ENCODE results near the gene DNMBP. TPM values are rescaled to one million over a fixed set of nuclear protein-coding genes. Genes with fewer than 3 reads are reported as not detected.

The DNMBP gene
- total and polyA plus RNA-seq, 2 experiments from 2014 or later: 13.4 to 31.2 TPM

DNA sequence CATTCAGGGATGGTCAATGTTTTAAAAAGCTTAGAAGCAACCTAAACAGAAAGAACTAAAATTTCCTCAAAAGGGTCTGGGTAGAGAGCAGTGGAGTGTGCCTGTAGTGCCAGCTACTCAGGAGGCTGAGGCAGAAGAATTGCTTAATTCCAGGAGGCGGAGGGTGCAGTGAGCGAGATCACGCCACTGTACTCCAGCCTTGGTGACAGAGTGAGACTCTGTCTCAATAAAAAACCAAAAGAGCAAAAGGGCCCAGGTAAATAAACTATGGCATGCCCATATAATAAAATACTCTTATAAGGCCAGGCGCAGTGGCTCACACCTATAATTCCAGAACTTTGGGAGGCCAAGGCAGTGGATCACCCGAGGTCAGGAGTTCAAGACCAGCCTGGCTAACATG lies 93.0 kb downstream of the DNMBP start (continued):
- TF ChIP-seq, protein P1, sequence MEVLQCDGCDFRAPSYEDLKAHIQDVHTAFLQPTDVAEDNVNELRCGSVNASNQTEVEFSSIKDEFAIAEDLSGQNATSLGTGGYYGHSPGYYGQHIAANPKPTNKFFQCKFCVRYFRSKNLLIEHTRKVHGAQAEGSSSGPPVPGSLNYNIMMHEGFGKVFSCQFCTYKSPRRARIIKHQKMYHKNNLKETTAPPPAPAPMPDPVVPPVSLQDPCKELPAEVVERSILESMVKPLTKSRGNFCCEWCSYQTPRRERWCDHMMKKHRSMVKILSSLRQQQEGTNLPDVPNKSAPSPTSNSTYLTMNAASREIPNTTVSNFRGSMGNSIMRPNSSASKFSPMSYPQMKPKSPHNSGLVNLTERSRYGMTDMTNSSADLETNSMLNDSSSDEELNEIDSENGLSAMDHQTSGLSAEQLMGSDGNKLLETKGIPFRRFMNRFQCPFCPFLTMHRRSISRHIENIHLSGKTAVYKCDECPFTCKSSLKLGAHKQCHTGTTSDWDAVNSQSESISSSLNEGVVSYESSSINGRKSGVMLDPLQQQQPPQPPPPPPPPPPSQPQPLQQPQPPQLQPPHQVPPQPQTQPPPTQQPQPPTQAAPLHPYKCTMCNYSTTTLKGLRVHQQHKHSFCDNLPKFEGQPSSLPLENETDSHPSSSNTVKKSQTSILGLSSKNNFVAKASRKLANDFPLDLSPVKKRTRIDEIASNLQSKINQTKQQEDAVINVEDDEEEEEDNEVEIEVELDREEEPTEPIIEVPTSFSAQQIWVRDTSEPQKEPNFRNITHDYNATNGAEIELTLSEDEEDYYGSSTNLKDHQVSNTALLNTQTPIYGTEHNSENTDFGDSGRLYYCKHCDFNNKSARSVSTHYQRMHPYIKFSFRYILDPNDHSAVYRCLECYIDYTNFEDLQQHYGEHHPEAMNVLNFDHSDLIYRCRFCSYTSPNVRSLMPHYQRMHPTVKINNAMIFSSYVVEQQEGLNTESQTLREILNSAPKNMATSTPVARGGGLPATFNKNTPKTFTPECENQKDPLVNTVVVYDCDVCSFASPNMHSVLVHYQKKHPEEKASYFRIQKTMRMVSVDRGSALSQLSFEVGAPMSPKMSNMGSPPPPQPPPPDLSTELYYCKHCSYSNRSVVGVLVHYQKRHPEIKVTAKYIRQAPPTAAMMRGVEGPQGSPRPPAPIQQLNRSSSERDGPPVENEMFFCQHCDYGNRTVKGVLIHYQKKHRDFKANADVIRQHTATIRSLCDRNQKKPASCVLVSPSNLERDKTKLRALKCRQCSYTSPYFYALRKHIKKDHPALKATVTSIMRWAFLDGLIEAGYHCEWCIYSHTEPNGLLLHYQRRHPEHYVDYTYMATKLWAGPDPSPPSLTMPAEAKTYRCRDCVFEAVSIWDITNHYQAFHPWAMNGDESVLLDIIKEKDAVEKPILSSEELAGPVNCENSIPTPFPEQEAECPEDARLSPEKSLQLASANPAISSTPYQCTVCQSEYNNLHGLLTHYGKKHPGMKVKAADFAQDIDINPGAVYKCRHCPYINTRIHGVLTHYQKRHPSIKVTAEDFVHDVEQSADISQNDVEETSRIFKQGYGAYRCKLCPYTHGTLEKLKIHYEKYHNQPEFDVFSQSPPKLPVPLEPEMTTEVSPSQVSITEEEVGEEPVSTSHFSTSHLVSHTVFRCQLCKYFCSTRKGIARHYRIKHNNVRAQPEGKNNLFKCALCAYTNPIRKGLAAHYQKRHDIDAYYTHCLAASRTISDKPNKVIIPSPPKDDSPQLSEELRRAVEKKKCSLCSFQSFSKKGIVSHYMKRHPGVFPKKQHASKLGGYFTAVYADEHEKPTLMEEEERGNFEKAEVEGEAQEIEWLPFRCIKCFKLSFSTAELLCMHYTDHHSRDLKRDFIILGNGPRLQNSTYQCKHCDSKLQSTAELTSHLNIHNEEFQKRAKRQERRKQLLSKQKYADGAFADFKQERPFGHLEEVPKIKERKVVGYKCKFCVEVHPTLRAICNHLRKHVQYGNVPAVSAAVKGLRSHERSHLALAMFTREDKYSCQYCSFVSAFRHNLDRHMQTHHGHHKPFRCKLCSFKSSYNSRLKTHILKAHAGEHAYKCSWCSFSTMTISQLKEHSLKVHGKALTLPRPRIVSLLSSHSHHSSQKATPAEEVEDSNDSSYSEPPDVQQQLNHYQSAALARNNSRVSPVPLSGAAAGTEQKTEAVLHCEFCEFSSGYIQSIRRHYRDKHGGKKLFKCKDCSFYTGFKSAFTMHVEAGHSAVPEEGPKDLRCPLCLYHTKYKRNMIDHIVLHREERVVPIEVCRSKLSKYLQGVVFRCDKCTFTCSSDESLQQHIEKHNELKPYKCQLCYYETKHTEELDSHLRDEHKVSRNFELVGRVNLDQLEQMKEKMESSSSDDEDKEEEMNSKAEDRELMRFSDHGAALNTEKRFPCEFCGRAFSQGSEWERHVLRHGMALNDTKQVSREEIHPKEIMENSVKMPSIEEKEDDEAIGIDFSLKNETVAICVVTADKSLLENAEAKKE (CRISPR knock-in tag; IDR thresholded peaks at IDR 0.05): no peak
- no peak for TF ChIP-seq ZNF114 (CRISPR knock-in tag; IDR thresholded peaks at IDR 0.05)
- no peak for TF ChIP-seq STAT1 (IDR thresholded peaks at IDR 0.05; ENCODE audit: unreplicated experiment)
- TF ChIP-seq JUNB (IDR thresholded peaks at IDR 0.05; ENCODE audit: unreplicated experiment): no peak
- TF ChIP-seq EZH2phosphoT487 (IDR thresholded peaks at IDR 0.05; ENCODE audit: unreplicated experiment): no peak
- TF ChIP-seq CREB1 (CRISPR knock-in tag; IDR thresholded peaks at IDR 0.05; ENCODE audit: low read depth): no peak
- TF ChIP-seq NANOG (IDR thresholded peaks at IDR 0.05; ENCODE audit: borderline replicate concordance): no peak

DNA sequence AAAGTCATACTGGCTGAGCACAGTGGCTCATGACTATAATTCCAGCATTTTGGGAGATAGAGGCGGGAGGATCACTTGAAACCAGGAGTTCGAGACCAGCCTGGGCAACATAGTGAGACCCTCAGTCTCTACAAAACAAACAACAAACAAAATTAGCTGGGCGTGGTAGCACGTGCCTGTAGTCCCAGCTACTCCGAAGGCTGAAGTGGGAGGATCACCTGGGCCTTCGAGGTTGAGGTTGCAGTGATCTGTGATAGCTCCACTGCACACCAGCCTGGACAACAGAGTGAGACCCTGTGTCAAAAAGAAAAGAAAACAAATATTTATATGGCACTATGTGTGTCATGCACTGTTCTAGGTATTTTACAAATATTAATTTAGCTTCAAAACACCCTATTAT lies 94.3 kb downstream of the DNMBP start:
- Mint-ChIP-seq H3K4me3 (no peak overlapping the region), H3K27ac (no peak overlapping the region)
- TF ChIP-seq NANOG (IDR thresholded peaks at IDR 0.05; ENCODE audit: borderline replicate concordance) (no peak), EZH2 (IDR thresholded peaks at IDR 0.05; ENCODE audit: low read depth, unreplicated experiment) (no peak), JUNB (IDR thresholded peaks at IDR 0.05; ENCODE audit: unreplicated experiment) (no peak), POLR2AphosphoS5 (IDR thresholded peaks at IDR 0.05; ENCODE audit: low read depth) (no peak), EZH2phosphoT487 (IDR thresholded peaks at IDR 0.05; ENCODE audit: unreplicated experiment) (no peak), ZNF331 (CRISPR knock-in tag; IDR thresholded peaks at IDR 0.05; ENCODE audit: low read depth) (no peak)
- TF ChIP-seq, protein P2, sequence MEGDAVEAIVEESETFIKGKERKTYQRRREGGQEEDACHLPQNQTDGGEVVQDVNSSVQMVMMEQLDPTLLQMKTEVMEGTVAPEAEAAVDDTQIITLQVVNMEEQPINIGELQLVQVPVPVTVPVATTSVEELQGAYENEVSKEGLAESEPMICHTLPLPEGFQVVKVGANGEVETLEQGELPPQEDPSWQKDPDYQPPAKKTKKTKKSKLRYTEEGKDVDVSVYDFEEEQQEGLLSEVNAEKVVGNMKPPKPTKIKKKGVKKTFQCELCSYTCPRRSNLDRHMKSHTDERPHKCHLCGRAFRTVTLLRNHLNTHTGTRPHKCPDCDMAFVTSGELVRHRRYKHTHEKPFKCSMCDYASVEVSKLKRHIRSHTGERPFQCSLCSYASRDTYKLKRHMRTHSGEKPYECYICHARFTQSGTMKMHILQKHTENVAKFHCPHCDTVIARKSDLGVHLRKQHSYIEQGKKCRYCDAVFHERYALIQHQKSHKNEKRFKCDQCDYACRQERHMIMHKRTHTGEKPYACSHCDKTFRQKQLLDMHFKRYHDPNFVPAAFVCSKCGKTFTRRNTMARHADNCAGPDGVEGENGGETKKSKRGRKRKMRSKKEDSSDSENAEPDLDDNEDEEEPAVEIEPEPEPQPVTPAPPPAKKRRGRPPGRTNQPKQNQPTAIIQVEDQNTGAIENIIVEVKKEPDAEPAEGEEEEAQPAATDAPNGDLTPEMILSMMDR (conservative IDR thresholded peaks at IDR 0.05; ENCODE audit: low read depth in 2 of 2): no peak

More for the DNA sequence above, 94.3 kb downstream of the DNMBP start:
- Histone ChIP-seq H3K36me3 (ENCODE audit: insufficient read depth) (no peaks in the 10 kb centered on the region; the same call in 1 of the 2 replicates), H4K20me1 (replicated peaks; ENCODE audit: insufficient read depth) (peaks cover 2% of the 10 kb centered on the region), H3K4me1 (ENCODE audit: insufficient read depth) (peaks cover 38% of the 10 kb centered on the region), H3K4me3 (no peak overlapping the region), H3K27ac (ENCODE audit: low read depth) (0 out of 2 replicates have a peak overlapping the region, but pooled peaks have one; percentile 5), H3K4me2 (no peak overlapping the region), H2AFZ (no peak overlapping the region), H3K27me3 (ENCODE audit: insufficient read depth) (no peaks in the 10 kb centered on the region), H3F3A (replicated peaks; ENCODE audit: low read depth) (peaks cover 10% of the 10 kb centered on the region), H3K79me2 (replicated peaks; ENCODE audit: insufficient read depth) (peaks cover 48% of the 10 kb centered on the region), H3K9me2 (ENCODE audit: insufficient read depth) (no peaks in the 10 kb centered on the region)
- Mint-ChIP-seq H3K9me3 (no peaks in the 10 kb centered on the region; the same call in 2 of the 3 replicates), H3K36me3 (ENCODE audit: low read depth) (peaks cover 25% of the 10 kb centered on the region; the same call in 2 of the 3 replicates), H3K27me3 (ENCODE audit: insufficient read depth, low read depth, poor library complexity) (peaks cover 18% of the 10 kb centered on the region), H3K4me1 (peaks cover 41% of the 10 kb centered on the region)
- ATAC-seq: no peak
- no peak for DNase-seq (ENCODE audit: low spot score)

All from GM23338 (cell line).